HS-27A (cell line): ENCODE measurements around the gene NECTIN2.
"Not testable (repeated sequence)": the region's sequence is repeated elsewhere in the genome, so short reads cannot be mapped to it uniquely, and the experiment has no call there.

ENCODE experiments used
- DNase-seq: peaks from one replicate; pipeline ENCODE4 v3.0.0-alpha.2; 2012; ENCODE audit warnings: low read depth, missing footprints

The NECTIN2 gene

DNA sequence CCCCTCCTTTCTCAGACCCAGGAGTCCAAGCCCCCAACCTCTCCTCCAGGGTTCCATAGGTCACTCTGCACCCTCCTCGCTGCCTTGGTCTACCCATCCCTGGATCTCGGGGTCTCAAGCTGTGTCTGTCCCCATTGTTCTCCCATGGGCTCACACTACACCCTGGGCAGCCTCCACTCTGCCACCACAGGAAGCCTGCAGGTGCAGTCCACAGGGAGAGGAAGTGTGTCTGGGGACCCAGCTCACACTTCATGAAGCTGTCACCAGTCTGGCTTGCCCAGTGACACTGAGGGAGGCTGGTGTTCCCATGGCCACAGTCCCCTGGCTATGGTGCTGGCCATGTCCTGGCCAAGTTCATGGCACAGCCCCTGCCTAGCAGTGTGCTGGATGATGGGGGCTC lies 5.3 kb downstream of the NECTIN2 start:
- no peak for DNase-seq

DNA sequence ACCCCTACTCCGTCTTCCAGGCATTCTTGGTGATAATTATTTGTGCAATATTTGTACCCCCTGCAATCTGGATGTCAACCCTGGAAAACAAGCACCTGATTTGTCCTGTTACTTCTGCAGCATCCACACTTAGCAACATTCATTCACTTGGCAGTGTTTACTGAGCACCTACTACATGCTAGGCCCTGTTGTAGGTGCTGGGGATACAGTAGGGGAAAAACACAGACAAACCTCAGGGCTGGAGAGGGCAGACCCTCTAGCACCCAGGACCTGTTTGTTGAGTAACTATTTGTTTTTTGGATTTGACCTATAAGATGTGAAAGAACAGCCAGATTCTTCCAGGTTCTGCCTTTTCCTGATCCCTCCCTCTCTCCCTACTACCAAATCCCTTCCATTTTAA lies 9.5 kb downstream of the NECTIN2 start:
- DNase-seq, result no peak

DNA sequence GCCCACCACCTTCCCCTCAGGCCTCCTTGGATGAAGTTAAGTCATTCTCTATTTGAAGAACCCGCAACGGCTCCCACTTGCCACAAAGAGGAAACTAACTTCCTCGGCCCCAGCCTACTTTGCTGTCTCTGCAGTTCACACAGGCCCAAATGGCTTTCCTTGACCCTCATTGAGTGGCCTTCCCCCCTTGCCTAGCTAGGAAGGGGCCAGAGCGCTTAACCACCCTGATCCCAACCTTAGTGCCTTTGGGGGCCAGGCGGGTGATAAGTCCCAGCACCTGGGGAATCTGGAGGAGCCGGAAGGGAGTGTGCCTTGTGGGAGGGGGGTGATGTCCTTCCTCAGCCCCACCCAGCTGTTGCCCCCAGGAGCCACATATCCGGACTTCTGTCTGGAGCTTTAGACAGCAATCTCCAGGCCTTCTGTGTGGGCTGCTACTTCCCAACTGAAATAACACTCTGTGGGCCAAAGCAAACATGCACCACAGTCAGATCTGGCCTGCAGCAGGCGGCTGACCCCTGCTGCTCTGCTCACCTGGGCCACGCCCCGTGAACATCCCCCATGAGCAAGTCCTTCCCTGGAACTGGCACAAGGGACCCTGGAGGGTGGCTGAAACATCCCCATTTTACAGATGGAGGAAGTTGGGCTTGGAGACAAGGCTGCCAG lies 10.5 kb downstream of the NECTIN2 start:
- DNase-seq, result no peak

DNA sequence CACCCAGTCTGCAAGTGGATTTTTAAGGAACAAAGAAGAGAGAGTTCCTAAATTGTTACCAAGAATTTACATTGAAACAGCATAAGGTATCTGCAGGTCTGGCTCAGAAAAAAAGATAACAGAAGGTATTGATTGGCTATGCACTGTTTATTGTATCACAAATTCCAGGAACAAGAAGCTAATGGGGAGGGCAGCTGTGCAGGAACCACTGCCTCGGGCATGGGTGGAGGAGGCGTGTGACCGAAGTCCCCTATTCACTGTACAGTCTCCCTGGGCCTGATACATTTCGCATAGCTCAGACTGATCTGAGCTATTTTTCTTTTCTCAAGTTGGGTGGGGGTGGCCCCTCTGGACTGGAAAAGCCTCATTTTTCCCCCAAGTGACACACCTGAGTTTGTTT lies 11.7 kb downstream of the NECTIN2 start:
- DNase-seq, result no peak

DNA sequence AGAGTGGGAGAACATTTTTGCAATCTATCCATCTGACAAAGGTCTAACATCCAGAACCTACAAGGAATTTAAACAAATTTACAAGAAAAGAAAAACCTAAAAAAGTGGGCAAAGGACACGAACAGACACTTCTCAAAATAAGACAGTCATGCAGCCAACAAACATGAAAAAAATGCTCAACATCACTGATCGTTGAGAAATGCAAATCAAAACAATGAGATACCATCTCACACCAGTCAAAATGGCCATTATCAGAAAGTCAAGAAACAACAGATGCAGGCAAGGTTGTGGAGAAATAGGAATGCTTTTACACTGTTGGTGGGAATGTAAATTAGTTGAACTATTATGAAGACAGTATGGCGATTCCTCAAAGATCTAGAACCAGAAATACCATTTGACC lies 15.5 kb downstream of the NECTIN2 start:
- not testable (repeated sequence) for DNase-seq

DNA sequence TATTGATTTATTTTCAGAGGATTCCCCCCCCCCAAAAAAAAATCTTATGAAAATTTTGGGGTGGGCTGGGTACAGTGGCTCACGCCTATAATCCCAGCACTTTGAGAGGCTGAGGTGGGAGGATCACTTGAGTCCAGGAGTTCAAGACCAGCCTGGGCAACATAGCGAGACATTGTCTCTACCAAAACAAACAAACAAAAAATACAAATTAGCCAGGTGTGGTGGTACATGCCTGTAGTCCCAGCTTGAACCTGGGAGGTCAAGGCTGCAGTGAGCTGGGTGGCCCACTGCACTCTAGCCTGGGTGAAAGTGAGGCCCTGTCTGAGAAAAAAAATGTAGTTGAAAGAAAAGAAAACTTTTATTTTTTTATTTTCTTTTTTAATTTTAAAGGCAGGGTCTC lies 17.9 kb downstream of the NECTIN2 start:
- no peak for DNase-seq

DNA sequence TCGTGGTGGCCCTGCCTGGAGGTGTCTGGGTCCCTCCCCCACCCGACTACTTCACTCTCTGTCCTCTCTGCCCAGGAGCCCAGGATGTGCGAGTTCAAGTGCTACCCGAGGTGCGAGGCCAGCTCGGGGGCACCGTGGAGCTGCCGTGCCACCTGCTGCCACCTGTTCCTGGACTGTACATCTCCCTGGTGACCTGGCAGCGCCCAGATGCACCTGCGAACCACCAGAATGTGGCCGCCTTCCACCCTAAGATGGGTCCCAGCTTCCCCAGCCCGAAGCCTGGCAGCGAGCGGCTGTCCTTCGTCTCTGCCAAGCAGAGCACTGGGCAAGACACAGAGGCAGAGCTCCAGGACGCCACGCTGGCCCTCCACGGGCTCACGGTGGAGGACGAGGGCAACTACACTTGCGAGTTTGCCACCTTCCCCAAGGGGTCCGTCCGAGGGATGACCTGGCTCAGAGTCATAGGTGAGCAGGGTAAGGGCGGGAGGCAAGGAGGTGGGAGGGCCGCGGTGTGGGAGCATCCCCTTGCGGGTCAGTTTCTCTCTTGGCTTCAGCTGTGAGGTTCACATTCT lies 19.2 kb downstream of the NECTIN2 start:
- no peak for DNase-seq

DNA sequence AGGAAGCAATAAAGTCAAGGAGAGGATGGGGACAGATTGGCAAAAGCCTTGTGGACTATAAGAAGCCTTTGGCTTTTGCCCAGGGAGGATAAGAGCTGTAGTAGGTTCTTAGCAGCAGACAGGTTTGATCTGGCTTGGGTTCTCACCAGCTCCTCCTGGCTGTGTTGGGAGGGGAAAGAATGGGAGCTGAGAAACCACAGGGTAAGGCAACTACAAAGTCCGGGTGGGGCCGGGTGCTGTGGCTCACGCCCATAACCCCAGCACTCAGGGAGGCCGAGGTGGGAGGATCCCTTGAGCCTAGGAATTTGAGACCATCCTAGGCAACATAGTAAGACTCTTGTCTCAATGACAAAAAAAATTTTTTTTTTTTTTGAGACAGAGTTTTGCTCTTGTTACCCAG lies 20.6 kb downstream of the NECTIN2 start:
- no peak for DNase-seq

DNA sequence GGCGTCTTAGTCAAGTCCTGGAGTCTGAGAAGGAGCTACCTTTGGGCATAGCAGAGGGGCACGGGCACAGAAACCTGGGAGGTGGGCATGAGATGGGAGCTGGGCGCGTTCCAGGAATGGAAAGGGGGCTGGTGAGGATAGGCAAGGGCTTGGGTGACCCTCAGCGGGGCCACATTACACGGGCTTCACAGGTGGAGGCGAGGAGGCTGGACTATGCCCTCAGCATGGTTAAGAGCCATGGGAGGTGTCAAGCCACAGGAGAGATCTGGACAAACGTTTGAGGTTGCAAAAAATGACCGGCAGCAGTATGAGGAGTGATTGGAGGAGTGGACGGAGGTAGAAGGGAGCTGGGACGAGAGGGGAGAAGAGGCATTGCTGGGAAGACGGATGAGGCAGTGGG lies 21.5 kb downstream of the NECTIN2 start:
- DNase-seq, result no peak

DNA sequence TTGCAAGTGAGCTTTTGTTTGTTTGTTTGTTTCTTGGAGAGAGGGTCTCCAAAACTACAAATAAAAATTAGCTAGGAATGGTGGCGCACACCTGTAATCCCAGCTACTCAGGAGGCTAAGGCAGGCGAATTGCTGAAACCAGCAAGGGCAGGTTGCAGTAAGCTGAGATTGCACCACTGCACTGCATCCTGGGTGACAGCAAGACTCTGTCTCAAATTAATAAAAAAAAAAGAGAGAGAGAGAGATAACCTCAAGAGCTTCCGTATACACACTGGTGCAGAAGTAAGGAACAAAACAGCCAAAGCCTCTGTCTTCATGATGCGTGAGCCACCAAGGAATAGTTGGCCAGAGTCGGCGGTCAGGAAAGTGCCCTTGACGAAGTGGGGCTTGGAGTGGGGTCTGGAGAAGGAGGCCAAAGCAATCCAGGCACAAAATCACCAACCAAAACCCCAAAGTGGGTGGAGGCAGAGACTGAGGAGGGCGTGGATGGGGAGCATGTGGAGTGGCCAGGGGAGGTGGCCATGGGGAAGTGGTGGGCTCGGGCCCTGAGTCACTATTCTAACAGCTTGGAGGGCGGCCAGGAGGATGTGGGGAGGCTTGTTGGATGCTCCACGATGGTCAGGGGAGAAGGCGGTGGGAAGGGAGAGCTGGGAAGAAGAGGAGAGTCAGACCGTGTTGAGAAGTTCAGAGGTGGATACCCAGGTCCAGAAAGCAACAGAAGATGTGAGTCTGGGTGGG lies 23.8 kb downstream of the NECTIN2 start:
- no peak for DNase-seq

DNA sequence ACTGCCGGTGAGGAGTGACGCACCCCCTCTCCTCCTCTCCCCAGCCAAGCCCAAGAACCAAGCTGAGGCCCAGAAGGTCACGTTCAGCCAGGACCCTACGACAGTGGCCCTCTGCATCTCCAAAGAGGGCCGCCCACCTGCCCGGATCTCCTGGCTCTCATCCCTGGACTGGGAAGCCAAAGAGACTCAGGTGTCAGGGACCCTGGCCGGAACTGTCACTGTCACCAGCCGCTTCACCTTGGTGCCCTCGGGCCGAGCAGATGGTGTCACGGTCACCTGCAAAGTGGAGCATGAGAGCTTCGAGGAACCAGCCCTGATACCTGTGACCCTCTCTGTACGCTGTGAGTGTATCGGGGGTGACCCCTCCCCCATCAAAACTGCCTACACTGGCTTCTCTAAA lies 25.7 kb downstream of the NECTIN2 start:
- DNase-seq, result no peak

DNA sequence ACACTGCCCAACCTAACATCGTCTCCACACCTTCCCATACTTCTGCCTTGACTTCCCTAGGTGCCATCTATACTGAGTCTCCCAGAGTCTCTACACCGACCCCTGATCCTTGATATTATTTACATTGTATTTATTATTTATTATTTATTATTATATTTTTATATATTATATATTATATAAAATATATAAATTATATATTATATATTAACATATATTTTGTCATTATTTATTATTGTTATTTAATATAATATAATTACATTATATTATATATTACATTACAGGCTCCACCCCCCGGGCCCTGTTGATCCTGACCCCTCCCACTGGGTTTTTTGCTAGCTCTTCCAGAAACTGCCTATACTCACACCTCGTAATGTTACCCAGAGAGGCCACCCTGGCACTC lies 26.6 kb downstream of the NECTIN2 start:
- no peak for DNase-seq

DNA sequence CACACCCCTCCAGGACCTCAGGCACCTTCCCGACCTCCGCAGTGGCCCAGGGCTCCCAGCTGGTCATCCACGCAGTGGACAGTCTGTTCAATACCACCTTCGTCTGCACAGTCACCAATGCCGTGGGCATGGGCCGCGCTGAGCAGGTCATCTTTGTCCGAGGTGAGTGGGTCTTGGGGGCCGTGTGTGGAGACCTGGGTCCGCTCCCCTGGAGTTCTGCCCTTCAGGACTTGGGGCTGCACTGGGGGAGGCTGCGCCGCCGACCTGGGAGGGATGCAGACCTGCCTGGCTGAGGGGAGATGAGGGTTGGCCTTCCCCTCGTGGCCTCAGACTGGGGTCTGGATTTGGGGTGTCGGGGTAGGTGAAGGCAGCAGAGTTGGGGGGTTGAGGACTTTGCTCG lies 28.2 kb downstream of the NECTIN2 start:
- DNase-seq, result no peak

DNA sequence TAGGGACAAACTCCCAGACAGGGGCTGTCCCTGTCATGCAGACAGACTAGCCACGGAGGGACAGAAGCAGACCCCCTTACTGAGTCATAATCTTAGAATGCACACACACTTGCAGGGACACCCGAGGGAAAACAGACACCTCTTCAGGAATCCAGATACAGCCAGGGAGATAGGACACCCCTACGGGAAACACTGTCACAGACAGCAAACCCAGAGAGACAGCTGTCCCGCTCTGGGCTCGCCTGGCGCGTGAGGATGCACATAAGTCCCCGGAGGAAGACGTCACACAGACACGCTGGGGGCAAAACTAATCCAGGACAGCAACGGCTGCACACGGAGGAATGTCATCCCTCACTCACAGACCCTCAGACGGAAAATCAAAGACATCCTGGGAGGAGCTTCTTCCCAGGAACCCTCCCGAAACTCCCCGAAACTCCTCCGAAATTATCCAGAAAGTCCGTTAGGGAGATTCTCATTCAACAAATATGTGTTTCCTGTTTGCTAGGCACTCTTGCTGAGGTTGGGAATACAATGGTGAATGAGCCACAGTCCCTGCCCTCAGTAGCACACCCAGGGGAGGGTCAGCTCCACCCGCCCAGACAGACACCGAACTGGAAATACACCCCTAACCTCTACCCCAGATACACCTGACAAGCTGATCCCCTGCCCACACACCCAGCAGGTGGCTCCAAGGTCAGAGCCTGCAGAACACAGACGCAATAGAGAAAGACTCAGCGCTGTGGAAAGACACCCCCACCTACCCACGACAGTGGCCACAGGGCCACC lies 29.8 kb downstream of the NECTIN2 start:
- DNase-seq, result no peak

DNA sequence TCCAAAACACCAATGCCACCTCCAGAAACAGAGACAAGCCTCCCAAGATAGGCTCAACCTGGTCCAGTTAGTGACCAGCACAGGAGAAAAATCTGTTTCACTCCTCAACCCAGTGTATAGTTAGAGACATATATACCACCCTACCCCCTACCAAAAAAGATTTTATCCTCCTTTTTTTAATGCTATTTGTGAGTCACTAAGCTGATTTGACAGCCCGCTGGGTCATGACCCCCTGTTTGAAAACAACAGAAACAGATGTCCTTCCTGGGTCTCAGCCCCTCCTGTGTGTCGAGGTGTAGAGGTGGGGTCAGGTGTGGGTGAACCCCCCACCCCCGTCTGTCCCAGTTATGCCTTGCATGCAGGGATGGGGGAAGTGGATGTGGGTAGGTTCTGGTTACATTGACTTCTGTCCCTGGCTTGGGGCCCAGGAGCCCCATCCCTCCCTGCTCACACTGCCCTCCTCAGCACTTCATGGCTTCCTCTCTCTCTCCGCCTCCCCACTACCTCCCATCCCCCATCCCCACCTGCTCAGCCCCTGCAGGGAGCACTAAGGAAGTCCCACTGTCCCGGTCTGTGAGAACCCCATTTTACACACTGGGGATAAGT lies 30.9 kb downstream of the NECTIN2 start:
- no peak for DNase-seq

DNA sequence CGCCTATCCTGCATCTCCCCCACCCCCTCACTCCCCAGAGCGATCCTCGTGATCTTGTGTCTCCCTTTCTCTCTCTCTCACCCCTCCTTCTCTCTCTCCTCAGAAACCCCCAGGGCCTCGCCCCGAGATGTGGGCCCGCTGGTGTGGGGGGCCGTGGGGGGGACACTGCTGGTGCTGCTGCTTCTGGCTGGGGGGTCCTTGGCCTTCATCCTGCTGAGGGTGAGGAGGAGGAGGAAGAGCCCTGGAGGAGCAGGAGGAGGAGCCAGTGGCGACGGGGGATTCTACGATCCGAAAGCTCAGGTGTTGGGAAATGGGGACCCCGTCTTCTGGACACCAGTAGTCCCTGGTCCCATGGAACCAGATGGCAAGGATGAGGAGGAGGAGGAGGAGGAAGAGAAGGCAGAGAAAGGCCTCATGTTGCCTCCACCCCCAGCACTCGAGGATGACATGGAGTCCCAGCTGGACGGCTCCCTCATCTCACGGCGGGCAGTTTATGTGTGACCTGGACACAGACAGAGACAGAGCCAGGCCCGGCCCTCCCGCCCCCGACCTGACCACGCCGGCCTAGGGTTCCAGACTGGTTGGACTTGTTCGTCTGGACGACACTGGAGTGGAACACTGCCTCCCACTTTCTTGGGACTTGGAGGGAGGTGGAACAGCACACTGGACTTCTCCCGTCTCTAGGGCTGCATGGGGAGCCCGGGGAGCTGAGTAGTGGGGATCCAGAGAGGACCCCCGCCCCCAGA lies 32.2 kb downstream of the NECTIN2 start:
- DNase-seq, result no peak

DNA sequence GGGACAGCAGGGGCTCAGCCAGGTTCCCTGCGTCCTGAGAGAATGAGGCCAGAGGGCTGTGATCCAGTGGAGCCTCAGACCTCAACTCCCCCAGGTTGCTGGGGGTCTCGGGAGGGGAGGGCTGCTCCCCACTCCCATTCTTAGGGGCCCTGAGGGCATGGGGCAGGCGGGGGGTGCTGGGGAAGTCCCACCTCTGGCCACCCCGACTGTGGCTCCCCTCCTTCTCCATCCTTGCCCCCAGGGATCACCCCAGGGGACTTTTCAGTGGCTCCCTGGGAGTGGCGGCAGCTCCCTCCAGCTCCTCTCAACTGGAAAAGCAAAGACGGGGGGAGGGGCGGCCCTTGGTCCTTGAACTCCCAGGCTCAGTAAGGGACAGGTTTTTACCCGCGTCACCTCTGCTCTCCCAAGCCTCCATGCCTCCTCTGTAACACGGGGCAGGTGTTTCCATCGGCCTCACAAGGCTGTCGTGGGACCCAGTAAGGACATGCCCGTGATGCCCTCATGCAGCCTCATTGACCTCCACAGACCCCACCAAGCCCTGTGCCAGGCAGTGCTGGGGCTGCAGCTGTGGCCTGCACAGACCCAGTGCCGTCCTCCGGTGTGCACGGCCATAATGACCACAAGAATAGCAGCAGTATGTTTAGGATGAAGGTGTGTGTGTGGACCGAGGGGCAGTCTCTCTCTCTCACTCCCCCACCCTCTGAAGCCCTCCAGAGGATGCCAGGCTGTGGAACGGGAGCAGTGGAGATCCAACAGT lies 33.4 kb downstream of the NECTIN2 start:
- DNase-seq, result no peak

DNA sequence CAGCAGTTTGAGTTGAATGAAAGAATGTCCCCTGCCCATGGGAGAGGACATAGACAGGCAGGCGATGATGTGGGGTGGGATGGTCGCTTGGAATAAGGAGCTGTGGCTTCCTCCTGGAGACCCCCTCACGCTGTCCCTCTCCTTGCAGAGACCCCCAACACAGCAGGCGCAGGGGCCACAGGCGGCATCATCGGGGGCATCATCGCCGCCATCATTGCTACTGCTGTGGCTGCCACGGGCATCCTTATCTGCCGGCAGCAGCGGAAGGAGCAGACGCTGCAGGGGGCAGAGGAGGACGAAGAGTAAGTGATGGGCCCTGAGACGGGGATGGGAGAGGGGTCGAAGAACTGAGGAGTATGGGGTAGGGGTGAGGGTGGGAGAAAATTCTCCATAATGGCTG lies 36.0 kb downstream of the NECTIN2 start:
- DNase-seq, result no peak

DNA sequence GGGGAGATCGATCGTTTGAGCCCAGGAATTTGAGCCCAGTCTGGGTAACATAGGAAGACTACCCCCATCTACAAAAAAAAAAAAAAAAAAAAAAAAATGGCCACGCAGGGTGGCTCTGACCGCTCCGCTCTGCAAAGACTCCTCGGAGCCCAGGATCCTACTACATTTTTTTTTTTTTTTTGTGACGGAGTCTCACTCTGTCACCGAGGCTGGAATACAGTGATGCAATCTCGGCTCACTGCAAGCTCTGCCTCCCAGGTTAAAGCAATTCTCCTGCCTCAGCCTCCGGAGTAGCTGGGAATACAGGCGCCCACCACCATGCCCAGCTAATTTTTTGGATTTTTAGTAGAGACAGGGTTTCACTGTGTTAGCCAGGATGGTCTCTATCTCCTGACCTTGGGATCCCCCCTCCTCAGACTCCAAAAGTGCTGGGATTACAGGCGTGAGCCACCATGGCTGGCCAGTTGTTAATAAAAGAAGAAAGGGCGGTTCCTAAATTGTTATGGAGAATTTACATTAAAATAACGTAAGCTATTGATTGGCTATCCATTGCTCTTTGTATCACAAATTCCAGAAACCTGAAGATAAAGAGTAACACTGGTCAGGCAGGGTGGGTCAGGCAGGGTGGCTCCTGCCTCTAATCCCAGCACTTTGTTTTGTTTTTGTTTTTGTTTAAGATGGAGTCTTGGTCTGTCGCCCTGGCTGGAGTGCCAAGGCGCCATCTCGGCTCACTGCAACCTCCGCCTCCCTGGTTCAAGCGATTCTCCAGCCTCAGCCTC lies 36.7 kb downstream of the NECTIN2 start:
- DNase-seq, result not testable (repeated sequence)

DNA sequence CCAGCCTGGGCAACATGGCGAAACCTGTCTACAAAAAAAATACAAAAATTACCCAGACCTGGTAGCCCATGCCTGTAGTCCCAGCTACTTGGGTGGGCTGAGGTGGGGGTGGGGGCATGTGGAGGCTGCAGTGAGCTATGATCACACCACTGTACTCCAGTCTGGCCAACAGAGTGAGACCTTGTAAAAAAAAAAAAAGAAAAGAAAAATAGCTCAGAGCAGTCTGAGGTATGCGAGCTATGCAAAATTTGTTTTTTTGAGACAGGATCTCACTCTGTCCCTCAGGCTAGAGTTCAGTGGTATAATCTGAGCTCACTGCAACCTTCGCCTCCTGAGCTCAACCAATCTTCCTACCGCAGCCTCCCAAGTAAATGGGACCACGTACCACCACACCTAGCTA lies 37.8 kb downstream of the NECTIN2 start:
- no peak for DNase-seq
